Neural cell (in vitro differentiated cells): Measurements from ENCODE around the gene RSU1.

Experiments
- EP300 ChIP-seq: fragments of 450-650 bp; conservative IDR thresholded peaks from 2 replicates; pipeline ENCODE4 v1.6.1; 2014; ENCODE audit warnings: antibody characterized with exemption, mild to moderate bottlenecking, moderate library complexity; ENCODE audit not compliant: poor library complexity, severe bottlenecking
- EZH2 ChIP-seq: fragments of 200-600, 300-800 bp; shearing (Covaris generic), sonication (generic); IDR thresholded peaks from 2 replicates; pipeline ENCODE4 v1.6.1; 2014; ENCODE audit warnings: antibody characterized with exemption, low read length, borderline replicate concordance, mild to moderate bottlenecking; ENCODE audit not compliant: insufficient read depth, poor library complexity, severe bottlenecking
- MXI1 ChIP-seq: fragments of 450-650 bp; conservative IDR thresholded peaks from 2 replicates; pipeline ENCODE4 v1.6.1; 2014; ENCODE audit warnings: antibody characterized with exemption, mild to moderate bottlenecking; ENCODE audit not compliant: poor library complexity, severe bottlenecking
- POLR2AphosphoS5 ChIP-seq: IDR thresholded peaks from 2 replicates; pipeline ENCODE4 v1.6.1; 2012
- TAF1 ChIP-seq: IDR thresholded peaks from 2 replicates; pipeline ENCODE4 v1.6.1; 2012; ENCODE audit warnings: low read depth
- TF ChIP-seq, protein P1 (sequence below): fragments of 450-650 bp; IDR thresholded peaks from 2 replicates; pipeline ENCODE4 v1.5.1; 2014; ENCODE audit warnings: antibody characterized with exemption, mild to moderate bottlenecking, moderate library complexity; ENCODE audit not compliant: poor library complexity, severe bottlenecking
- TF ChIP-seq, protein P2 (sequence below): IDR thresholded peaks from 2 replicates; pipeline ENCODE4 v1.6.1; 2012; ENCODE audit warnings: borderline replicate concordance

DNA sequence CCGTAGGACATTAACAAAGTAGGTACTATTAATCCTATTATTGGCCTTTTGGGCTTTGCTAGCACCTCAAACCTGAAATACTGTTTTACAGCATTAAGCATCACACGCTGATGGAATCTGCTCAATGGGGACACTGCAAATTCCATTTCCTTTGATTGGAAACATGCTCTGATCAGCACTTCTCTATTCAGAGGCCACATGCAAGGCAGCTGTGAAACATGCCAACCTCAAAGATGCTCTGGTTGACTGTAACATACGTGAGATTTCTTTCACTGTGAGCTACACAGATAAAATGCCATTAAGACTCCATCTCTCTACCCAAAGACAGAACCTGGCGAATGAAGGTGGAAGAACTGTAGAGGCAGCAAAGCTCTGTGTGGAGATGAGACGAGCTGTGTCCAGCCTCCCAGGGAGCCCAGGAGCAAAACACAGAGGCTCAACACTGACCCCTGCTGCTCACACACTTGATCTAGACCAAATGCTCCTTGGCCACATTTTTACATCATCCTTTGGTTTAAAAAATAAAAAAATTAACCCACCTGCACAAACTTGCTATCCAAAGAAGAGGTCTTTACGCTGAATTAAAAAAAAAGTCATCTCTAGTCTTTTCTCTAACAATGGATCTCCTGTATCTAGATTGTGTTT, 8.0 kb downstream of the RSU1 start:
- TF ChIP-seq, protein P1, sequence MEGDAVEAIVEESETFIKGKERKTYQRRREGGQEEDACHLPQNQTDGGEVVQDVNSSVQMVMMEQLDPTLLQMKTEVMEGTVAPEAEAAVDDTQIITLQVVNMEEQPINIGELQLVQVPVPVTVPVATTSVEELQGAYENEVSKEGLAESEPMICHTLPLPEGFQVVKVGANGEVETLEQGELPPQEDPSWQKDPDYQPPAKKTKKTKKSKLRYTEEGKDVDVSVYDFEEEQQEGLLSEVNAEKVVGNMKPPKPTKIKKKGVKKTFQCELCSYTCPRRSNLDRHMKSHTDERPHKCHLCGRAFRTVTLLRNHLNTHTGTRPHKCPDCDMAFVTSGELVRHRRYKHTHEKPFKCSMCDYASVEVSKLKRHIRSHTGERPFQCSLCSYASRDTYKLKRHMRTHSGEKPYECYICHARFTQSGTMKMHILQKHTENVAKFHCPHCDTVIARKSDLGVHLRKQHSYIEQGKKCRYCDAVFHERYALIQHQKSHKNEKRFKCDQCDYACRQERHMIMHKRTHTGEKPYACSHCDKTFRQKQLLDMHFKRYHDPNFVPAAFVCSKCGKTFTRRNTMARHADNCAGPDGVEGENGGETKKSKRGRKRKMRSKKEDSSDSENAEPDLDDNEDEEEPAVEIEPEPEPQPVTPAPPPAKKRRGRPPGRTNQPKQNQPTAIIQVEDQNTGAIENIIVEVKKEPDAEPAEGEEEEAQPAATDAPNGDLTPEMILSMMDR: no peak
- TF ChIP-seq POLR2AphosphoS5 (no peak), EZH2 (no peak), TAF1 (no peak), EP300 (no peak), MXI1 (no peak)
- TF ChIP-seq, protein P2, sequence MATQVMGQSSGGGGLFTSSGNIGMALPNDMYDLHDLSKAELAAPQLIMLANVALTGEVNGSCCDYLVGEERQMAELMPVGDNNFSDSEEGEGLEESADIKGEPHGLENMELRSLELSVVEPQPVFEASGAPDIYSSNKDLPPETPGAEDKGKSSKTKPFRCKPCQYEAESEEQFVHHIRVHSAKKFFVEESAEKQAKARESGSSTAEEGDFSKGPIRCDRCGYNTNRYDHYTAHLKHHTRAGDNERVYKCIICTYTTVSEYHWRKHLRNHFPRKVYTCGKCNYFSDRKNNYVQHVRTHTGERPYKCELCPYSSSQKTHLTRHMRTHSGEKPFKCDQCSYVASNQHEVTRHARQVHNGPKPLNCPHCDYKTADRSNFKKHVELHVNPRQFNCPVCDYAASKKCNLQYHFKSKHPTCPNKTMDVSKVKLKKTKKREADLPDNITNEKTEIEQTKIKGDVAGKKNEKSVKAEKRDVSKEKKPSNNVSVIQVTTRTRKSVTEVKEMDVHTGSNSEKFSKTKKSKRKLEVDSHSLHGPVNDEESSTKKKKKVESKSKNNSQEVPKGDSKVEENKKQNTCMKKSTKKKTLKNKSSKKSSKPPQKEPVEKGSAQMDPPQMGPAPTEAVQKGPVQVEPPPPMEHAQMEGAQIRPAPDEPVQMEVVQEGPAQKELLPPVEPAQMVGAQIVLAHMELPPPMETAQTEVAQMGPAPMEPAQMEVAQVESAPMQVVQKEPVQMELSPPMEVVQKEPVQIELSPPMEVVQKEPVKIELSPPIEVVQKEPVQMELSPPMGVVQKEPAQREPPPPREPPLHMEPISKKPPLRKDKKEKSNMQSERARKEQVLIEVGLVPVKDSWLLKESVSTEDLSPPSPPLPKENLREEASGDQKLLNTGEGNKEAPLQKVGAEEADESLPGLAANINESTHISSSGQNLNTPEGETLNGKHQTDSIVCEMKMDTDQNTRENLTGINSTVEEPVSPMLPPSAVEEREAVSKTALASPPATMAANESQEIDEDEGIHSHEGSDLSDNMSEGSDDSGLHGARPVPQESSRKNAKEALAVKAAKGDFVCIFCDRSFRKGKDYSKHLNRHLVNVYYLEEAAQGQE: no peak
